ENCODE data around the gene PDGFB. TPM values are rescaled to one million over a fixed set of nuclear protein-coding genes. Genes with fewer than 3 reads are reported as not detected.

Gene PDGFB
- total RNA-seq, 4 donors from 2014 or later, result 6.0 to 20.0 (median 8.9) TPM

- H3K27ac ChIP-seq, result peak overlapping the region; percentile 33 to 59 (median 56)
- DNase-seq (no peak), ATAC-seq (peak in 1 of 2 donors; percentile 6)
- peaks cover 0 to 7% of the 10 kb centered on the region in 2 donors for H3K4me1 ChIP-seq
- in situ Hi-C loops (cut with MboI; ENCODE audit: low sequenced_read_pairs in 4 of 4), result no loop called here
- H3K36me3 ChIP-seq, result no peaks in the 10 kb centered on the region
- no peak overlapping the region for H3K4me3 ChIP-seq
- intact Hi-C loops (cut with DNase I; ENCODE audit: low total_unique reads), result no loop called here
- TF ChIP-seq CTCF (IDR thresholded peaks at IDR 0.05 in 4 of 5, conservative IDR thresholded peaks at IDR 0.05 in 1 of 5), result no peak
- TF ChIP-seq POLR2A (IDR thresholded peaks at IDR 0.05), result no peak
- H3K9me3 ChIP-seq, result no peaks in the 10 kb centered on the region
- H3K27me3 ChIP-seq, result no peaks in the 10 kb centered on the region
Measured at GRCh38 chr22:39269095-39269790, 24.5 kb upstream of the PDGFB start.

- in situ Hi-C loops (cut with MboI; ENCODE audit: low sequenced_read_pairs in 4 of 4) (no loop called here), intact Hi-C loops (cut with DNase I; ENCODE audit: low total_unique reads) (no loop called here)
- no peak for DNase-seq
- Histone ChIP-seq H3K4me3 (no peak overlapping the region), H3K4me1 (peaks cover 0 to 7% of the 10 kb centered on the region in 2 donors), H3K27me3 (no peaks in the 10 kb centered on the region), H3K36me3 (no peaks in the 10 kb centered on the region), H3K9me3 (no peaks in the 10 kb centered on the region), H3K27ac (peak overlapping the region; percentile 31 to 59 (median 56))
- TF ChIP-seq POLR2A (IDR thresholded peaks at IDR 0.05) (no peak), CTCF (IDR thresholded peaks at IDR 0.05 in 4 of 5, conservative IDR thresholded peaks at IDR 0.05 in 1 of 5) (no peak)
- peak; percentile 28 to 60 for ATAC-seq
Measured at GRCh38 chr22:39268645-39269044, 23.9 kb upstream of the PDGFB start.

DNA sequence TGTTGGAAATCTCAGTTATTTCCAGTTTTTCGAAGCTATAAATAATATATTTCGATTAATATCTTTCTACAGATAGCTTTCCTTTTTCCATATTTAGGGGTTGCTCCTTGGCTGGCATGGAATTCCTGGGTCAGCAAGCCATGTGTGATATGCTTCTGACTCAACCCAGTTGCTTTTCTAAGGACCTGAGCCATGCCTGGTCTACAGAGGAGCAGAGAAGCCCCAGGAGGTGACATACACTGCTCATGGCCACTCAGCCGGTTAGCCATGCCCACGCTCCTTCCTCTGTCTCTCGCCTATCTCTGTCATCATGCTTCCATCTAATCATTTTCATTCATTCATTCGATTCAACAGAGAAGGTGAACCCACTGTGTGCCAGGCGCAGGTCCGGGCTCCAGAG lies 23.2 kb upstream of the PDGFB start:
- H3K4me3 ChIP-seq, result no peak overlapping the region
- ATAC-seq, result no peak
- intact Hi-C loops (cut with DNase I; ENCODE audit: low total_unique reads), result no loop called here
- H3K27ac ChIP-seq, result peak overlapping the region in 2 of 4 donors; percentile 54 to 57
- in situ Hi-C loops (cut with MboI; ENCODE audit: low sequenced_read_pairs in 4 of 4), result no loop called here
- no peaks in the 10 kb centered on the region for H3K36me3 ChIP-seq
- DNase-seq, result no peak
- no peaks in the 10 kb centered on the region for H3K9me3 ChIP-seq
- TF ChIP-seq POLR2A (IDR thresholded peaks at IDR 0.05) (no peak), CTCF (IDR thresholded peaks at IDR 0.05 in 4 of 5, conservative IDR thresholded peaks at IDR 0.05 in 1 of 5) (no peak)
- H3K4me1 ChIP-seq, result peaks cover 0 to 7% of the 10 kb centered on the region in 2 donors
- H3K27me3 ChIP-seq, result no peaks in the 10 kb centered on the region

DNA sequence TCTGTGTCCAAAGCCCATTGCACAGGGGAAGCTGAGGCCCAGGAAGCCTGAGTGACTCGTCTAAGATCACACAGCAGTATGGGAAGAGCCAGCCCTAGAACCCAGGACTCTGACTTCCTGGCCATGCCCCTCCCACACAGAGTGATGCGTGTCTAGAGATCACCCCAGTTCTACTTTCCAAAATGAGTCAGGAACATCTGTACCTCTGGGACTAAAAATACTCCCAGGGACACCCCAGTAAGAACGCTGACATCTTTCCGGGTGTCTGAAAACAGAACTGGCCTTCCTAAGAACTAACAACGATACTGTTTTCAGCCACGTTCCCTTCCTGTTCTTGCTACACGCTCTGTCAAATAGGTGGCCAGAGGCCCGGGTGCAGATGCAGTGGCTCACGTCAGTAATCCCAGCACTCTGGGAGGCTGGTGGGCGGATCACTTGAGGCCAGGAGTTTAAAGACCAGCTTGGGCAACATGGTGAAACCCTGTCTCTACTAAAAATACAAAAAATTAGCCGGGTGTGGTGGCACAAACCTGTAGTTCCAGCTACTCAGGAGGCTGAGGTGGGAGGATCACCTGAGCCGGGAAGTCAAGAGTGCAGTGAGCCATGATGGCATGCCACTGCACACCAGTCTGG lies 21.7 kb upstream of the PDGFB start:
- TF ChIP-seq POLR2A (IDR thresholded peaks at IDR 0.05) (no peak), CTCF (IDR thresholded peaks at IDR 0.05 in 4 of 5, conservative IDR thresholded peaks at IDR 0.05 in 1 of 5) (no peak)
- ATAC-seq, result peak; percentile 22 to 23
- Histone ChIP-seq H3K36me3 (no peaks in the 10 kb centered on the region), H3K4me1 (peaks cover 0 to 7% of the 10 kb centered on the region in 2 donors), H3K9me3 (no peaks in the 10 kb centered on the region), H3K27ac (peak overlapping the region; percentile 22 to 59 (median 33)), H3K4me3 (no peak overlapping the region), H3K27me3 (no peaks in the 10 kb centered on the region)
- intact Hi-C loops (cut with DNase I; ENCODE audit: low total_unique reads) (no loop called here), in situ Hi-C loops (cut with MboI; ENCODE audit: low sequenced_read_pairs in 4 of 4) (no loop called here)
- no peak for DNase-seq
